BJ (cell line): ENCODE measurements around the gene NOVA2. TPM values are rescaled to one million over a fixed set of nuclear protein-coding genes. Genes with fewer than 3 reads are reported as not detected.
A peak's percentile ranks its signal among the peaks of the same experiment; 100 is the strongest.

Source experiments
- CTCF ChIA-PET: fragments of 350-600 bp; formaldehyde crosslinking; extraction: SDS; loops from one replicate; lab custom pipeline; 2021; ENCODE audit warnings: antibody characterized with exemption, inconsistent platforms; lab: Yijun Ruan, JAX
- POLR2A ChIA-PET: fragments of 300-600 bp; sonication (Branson Sonifier 250); formaldehyde crosslinking; extraction: SDS; loops from one replicate; lab custom pipeline; 2021; ENCODE audit warnings: antibody characterized with exemption; lab: Charles Lee
- DNase-seq: peaks from one replicate; pipeline ENCODE4 v3.0.0-alpha.2; 2011; ENCODE audit warnings: low read depth
- H3K27me3 ChIP-seq: 2 replicates; pipeline ENCODE4 v1.6.0; 2011; ENCODE audit warnings: low read length; ENCODE audit not compliant: control insufficient read depth, insufficient read depth
- H3K36me3 ChIP-seq: 2 replicates; pipeline ENCODE4 v1.5.1; 2011; ENCODE audit warnings: low read length; ENCODE audit not compliant: control insufficient read depth, insufficient read depth
- H3K4me3 ChIP-seq: 2 replicates; pipeline ENCODE4 v1.5.1; 2011; ENCODE audit warnings: low read depth, mild to moderate bottlenecking, control low read depth, low read length
- polyA plus RNA-seq: library from polyadenylated mRNA; depleted of rRNA; stranded (reverse); fragments of >200 nt; gene quantifications from 2 replicates; pipeline ENCODE4 v1.2.3, GENCODE V29; 2011
- TF ChIP-seq, protein P1 (sequence below): IDR thresholded peaks from 2 replicates; pipeline ENCODE4 v1.5.1; 2011; ENCODE audit warnings: low read depth, mild to moderate bottlenecking, control low read depth, inconsistent platforms, low read length, moderate library complexity; ENCODE audit not compliant: insufficient read depth

The NOVA2 gene
- polyA plus RNA-seq, 1 experiment, result 0.01 TPM

- TF ChIP-seq, protein P1, sequence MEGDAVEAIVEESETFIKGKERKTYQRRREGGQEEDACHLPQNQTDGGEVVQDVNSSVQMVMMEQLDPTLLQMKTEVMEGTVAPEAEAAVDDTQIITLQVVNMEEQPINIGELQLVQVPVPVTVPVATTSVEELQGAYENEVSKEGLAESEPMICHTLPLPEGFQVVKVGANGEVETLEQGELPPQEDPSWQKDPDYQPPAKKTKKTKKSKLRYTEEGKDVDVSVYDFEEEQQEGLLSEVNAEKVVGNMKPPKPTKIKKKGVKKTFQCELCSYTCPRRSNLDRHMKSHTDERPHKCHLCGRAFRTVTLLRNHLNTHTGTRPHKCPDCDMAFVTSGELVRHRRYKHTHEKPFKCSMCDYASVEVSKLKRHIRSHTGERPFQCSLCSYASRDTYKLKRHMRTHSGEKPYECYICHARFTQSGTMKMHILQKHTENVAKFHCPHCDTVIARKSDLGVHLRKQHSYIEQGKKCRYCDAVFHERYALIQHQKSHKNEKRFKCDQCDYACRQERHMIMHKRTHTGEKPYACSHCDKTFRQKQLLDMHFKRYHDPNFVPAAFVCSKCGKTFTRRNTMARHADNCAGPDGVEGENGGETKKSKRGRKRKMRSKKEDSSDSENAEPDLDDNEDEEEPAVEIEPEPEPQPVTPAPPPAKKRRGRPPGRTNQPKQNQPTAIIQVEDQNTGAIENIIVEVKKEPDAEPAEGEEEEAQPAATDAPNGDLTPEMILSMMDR, result no peak
- Histone ChIP-seq H3K36me3 (peaks cover 1% of the 10 kb centered on the region), H3K4me3 (peak overlapping the region; percentile 6; the same call in 1 of the 2 replicates), H3K27me3 (peaks cover 5% of the 10 kb centered on the region)
- ChIA-PET POLR2A (no interaction called here), CTCF (no interaction called here)
- DNase-seq, result no peak
These were observed 40.9 kb upstream of the NOVA2 start for GRCh38 chr19:46014534-46014933.

- ChIA-PET POLR2A (interaction anchor here (0.6 kb wide), 1 partner anchor 66 kb away, joined by 7 read pairs; no protein-coding TSS in a partner anchor), CTCF (interaction anchor here (0.6 to 2.1 kb wide), 15 partner anchors 10 to 372 kb away, joined by 3 to 21 read pairs (median 4); partner anchors contain the start of gene CCDC61)
- Histone ChIP-seq H3K27me3 (peaks cover 3% of the 10 kb centered on the region), H3K4me3 (no peak overlapping the region), H3K36me3 (peaks cover 1% of the 10 kb centered on the region; the same call in 1 of the 2 replicates)
- no peak for DNase-seq
- TF ChIP-seq, protein P1, result peak; percentile 84
These were observed 36.2 kb upstream of the NOVA2 start for GRCh38 chr19:46009530-46010510.

DNA sequence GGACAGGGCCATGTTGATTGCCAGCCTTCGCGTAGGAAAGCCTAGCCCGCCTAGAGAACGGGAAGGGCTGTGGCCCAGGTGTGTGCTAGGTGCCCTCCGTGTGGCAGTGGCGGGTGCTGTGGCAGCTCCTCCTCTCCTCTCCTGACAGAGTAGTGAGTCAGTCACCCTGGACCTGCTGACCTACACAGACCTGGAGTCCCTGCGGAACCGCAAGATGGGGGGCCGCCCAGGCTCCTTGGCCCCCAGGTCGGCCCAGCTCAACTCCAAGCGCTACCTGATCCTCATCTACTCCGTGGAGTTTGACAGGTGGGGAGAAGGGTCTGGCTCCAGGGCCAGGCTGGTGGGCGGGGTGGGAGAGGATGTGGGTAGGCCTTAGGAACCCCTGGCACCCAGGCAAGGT lies 32.7 kb upstream of the NOVA2 start:
- POLR2A ChIA-PET, result no interaction called here
- CTCF ChIA-PET, result interaction anchor here (1.2 to 1.7 kb wide), 2 partner anchors 10 to 259 kb away, joined by 5 to 6 read pairs; no protein-coding TSS in a partner anchor

GRCh38 chr19:46002678-46003275 lies 29.1 kb upstream of the NOVA2 start:
- TF ChIP-seq, protein P1, result no peak
- DNase-seq, result no peak
- ChIA-PET POLR2A (no interaction called here), CTCF (interaction anchor here (0.7 to 2.9 kb wide), 3 partner anchors 14 to 185 kb away, joined by 3 to 6 read pairs (median 4); no protein-coding TSS in a partner anchor)
- H3K36me3 ChIP-seq, result peaks cover 1% of the 10 kb centered on the region
- H3K27me3 ChIP-seq, result no peaks in the 10 kb centered on the region
- no peak overlapping the region for H3K4me3 ChIP-seq

More for the DNA sequence above, 32.7 kb upstream of the NOVA2 start:
- TF ChIP-seq, protein P1, result no peak
- Histone ChIP-seq H3K27me3 (no peaks in the 10 kb centered on the region), H3K36me3 (peaks cover 1% of the 10 kb centered on the region), H3K4me3 (no peak overlapping the region)
- no peak for DNase-seq
